GM21723 (cell line): ENCODE measurements around the gene NPHP4.
"Not testable (repeated sequence)": the region's sequence is repeated elsewhere in the genome, so short reads cannot be mapped to it uniquely, and the experiment has no call there.

Experiments used
- ATAC-seq: cut with Tn5 transposase; IDR thresholded peaks from one replicate; pipeline ENCODE4 v1.9.1; 2021; ENCODE audit warnings: mild to moderate bottlenecking, moderate library complexity; ENCODE audit not compliant: unreplicated experiment

Gene NPHP4

DNA sequence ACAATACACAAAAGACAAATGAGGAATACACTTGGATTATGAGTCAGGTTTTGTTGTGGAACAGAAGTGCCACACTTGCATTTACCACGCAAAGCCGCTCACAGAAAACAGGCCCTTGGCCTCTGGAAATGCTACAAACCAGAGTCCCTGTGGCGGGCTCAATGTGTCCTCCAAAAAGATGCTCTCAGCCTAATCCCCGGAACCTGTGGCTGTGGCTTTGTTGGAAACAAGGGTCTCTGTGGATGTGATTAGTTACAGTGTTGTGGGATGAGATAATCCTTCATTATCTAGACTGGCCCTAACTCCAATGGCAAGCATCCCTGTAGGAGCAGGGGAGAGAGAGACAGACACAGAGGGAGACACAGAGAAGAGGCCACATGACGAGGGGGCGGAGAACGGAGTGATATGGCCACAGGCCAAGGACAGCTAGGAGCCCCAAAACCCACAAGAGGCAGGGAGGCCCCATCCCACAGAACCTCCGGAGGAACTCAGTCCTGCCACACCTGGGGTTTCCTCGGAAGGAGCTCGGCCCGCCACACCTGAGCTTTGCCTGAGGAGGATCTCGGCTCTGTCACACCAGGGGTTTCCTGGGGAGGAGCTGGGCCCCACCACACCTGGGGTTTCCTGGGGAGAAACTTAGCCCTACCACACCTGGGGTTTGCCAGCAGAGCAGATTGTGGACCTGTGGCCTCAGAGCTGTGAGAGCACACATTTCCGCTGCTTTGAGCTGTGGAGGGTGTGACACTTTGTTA is 55.4 kb downstream of the NPHP4 start:
- no peak for ATAC-seq

DNA sequence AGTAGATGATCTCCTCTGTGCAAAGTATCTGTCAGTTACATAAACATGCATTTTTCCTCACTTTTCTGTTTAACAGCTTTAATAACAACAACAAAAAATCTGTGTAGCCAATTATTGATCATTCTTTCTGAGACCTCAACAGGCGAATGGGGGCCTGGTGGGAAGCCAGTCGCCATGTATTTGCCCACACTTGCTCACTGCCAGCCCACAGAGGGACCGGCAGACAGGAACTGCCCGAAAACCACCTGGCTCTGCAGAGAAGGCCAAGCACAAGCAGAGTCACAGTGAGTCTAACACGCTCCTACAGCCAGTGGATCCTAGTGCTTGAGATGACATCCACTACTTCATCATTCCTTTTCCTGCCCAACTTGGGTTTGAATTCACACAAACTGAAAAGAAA is 56.1 kb downstream of the NPHP4 start:
- ATAC-seq, result no peak

DNA sequence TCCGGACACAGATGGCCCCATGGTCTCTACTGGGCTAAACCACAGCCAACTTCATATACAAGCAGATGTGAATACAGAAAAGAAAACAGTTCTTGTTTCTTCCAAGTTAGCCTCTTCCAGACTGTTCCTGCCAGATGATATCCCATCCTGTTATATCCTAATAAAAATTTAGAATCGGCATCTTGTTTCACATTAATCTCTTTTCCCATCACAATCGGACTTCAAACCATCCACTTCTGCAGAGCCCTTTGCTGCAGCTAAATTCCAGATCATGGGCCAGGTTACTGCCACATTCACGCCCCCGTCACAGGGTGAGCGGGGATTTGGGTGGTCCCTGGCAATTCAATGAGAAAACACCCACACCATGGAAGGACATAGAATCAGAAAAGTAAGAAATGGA is 57.2 kb downstream of the NPHP4 start:
- no peak for ATAC-seq

DNA sequence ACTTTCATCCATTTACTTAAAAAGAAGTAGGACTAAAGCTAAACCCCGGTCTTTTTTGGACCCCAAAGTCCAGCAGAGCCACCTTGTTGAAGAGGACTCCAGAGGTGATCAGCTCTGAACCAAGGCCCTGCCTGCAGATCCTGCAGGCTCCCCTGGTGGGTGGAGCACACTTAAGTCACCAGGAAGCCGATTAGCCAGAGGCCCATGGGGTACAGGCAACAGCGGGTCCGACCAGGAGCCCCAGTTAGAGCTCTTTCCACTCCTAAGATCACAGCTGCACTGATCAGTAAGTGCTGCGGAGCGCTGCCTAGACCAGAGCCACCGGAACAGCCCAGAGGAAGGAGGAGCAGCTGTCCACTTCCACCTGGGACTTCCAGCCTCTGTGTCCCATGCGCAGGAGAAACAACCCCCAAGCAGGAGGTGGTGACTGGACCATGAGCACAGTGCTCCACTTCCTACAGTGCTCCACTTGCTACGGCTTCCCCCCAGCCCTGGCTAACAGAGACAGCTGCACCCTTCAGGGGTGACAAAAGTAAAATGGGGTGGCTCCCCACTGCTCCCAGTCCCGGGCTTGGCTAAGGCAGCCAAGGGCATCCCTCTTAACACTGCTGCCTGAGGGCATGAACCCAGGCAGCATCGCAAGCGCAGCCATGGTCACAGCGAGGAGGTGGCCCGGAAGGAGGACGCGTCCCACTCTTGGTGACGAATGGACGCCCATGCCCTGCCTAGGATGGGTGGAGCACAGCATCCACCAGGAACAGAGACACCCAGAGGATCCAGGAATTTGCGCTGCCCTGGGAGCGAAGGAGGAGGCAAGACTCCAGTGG is 58.0 kb downstream of the NPHP4 start:
- no peak for ATAC-seq

DNA sequence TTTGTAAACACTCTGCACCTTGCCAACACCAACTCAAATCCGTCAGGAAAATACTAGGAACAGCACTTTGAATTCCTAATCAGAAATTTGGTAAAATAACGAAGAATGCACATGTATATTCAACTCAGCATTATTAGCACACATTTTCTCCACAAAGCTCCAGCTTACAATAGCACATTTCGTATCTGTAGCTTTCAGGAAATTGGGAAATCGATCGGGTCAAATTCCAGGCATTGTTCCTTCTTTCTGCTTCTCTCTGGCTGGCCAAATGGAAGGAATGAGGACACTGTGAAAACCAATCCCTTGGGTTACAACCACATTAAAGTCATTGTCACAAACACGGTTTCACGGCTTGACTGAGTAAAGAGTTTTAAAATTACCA is 58.6 kb downstream of the NPHP4 start:
- ATAC-seq, result no peak

DNA sequence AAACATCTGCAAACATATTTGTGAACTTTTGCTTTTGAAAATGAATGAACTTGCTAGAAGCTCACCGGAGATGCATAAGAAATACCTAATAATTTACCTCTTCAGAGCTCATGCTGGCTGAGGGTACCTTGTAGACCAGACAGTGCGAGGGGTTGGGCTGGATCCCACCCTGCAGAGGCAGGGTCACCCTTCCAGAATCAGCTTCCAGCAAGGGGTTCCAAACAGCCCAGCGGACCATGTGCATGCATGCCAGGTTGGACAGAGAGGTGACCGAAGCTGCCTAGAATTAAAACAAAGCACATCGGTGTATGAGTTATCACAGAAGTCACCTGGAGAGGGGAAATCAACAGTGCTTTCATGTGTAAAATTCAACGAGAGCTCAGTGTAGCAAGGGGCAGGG is 59.2 kb downstream of the NPHP4 start:
- no peak for ATAC-seq

DNA sequence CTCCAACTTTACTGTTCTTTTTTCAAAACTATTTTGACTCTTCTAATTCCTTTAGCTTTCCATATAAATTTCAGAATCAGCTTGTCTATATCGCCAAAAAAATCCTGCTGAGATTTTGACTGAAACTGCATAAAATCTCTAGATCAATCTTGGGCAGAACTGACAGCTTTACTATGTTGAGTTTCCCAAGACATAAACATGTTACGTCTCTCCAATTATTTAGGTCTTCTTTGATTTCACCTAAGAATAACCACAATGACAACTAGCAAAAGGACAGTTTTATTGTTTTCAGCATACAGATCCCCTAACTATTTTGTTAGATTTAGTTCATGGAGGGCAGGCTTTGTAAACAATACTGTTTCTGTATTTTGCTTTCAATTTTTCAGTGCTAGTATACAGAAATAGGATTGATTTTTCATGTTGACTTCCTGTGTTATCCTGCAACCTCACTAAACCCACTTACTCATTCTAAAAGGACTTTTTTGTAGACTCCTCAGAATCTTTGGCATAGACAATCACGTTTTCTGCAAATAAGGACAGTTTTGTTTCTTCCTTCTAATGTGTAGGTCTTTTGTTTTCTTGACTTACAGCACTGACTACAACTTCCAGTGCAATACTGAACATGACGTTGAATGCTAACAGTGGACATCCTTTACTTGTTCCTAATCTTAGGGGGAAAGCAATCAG is 63.4 kb downstream of the NPHP4 start:
- ATAC-seq, result no peak

DNA sequence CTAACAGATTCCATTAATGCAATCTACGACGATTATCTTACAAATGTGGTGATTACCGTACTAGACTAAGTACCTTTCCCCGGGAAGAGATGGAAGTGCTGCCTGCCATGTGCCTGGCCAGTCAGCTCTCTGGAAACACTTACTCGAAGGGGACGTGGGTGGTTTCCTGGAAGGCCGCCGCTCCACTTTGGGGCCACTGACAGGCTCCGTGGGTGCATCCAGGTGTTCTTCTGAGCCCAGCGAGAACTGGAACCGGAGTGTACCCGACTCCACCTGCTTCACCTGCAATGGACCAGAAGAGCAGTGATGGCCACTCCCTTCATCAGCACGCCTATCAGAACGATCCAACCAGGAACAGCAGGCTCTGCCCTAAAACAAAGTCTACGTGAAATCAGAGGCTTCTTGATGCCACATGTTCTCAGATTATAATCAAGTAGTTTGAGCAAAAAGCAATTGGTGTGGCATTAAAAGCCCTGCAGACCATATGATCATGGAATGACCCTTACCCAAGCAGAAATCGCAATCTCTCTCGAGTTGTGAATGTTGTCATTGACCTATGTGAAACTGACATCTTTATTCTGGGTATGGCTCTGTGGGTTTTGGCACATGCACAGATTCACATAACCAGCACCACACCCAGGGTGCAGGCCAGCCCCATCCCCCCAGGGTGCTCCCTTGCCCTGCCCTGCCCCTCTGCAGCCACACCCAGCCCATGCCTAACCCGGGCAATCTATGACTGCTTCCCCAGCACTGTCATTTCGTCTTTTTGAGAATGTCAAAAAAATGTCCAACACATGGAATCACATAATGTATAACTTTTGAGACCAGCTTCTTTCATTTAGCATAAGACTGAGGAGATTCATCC is 64.5 kb downstream of the NPHP4 start:
- ATAC-seq, result no peak

DNA sequence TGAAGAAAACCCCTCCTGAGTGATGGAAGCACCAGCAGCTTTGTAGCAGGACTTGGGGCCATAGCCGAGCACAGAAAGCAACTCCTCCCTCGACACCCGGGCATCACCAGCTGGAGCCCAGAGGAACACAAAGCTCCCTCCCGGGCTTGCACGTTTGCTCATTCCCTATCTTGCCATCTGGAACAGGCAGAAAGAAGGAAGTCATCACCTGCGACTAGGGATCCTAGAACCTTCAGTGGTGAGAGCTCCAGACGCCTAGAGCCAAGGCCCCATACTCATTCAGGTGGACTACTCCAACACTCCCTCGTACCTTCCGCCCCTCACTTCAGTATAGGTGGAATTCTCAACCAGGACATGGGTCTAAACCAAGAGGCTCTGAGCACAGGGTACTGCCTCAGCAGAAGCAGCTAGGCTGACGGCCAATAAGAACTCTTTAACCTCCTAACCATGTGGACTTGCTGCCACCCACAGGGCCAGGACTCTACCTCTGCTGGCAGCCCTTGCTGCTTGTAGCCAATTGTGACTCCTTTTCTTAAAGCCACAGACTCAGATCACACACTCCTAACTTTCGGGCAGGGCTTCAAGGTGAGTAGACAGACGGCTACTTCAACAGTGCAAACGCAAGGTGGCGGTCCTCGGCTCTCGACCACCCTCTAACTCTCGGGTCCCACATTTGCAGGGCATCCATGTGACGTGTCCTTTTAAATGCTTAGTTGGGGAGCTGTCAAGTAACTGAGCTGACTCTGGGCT is 65.4 kb downstream of the NPHP4 start:
- ATAC-seq, result no peak

DNA sequence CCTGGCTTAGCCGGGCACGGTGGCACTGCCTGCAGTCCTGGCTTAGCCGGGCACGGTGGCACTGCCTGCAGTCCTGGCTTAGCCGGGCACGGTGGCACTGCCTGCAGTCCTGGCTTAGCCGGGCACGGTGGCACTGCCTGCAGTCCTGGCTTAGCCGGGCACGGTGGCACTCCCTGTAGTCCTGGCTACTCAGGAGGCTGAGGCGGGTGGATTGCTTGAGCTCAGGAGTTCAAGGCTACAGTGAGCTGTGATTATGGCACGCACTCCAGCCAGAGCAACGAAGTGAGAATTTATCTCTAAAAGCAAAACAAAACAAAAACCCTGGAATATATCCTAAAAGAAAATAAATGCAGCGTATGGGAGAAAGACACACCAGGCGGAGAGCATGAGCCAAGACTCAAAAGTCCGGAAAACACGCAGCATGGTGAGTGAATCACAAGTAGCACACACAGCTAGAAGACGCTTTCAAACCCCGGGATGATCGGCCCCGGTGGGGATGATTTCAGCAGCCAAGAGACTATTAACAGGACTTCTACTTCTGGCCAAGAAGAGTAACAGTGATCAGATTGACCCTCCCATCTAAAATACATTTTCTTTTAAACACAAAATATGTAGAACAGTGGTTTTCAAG is 69.4 kb downstream of the NPHP4 start:
- not testable (repeated sequence) for ATAC-seq

DNA sequence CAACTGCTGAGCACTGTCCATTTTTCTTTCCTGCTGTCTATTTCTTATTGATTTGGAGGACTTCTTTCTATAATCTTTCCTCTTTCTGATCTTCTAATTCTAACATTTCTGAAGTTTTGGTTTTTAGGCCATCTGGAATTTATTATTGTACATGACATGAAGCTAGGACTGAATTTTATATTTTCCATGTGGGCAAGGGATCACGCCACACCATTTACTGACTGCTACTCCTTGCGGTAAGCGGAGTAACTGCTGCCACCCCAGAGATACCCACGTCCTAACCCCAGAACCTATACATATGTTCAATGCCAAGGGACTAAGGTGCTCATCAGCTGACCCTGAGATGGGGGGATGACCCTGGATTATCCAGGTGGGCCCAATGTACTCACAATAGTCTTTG is 70.6 kb downstream of the NPHP4 start:
- no peak for ATAC-seq

DNA sequence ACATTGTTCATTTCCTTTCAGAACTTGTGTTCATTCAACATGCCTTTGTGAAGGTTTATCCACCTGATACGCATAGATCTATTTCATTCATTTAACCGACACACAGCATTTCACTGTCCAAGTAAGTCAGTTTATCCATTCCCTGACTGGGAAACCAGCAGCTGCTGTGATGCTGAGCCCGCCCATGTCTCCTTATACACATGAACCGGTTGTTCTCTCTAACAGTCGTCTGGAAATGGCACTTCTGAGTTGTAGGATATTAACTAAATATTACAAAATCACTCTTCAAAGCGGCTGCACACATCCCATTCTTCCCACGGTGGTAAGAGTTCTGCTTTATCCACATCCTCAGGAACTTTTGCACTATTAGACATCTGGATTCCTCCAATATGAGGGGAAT is 71.1 kb downstream of the NPHP4 start:
- ATAC-seq, result no peak

DNA sequence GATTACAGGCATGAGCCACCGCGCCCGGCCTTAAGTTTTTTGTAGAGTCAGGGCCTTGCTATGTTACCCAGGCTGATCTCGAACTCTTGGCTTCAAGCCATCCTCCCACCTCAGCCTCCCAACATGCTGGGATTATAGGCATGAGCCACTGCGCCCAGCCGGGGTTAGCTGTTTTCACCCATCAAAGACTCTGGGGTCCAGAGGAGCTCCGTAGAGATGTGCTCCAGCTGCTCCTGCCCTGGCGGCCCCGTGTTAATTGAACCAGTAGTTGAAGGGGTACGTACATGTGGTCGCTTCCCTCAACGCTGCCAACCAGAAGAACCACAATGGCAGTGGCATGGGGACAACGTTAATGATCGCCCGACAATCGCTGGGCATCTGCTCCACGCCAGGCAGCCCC is 72.0 kb downstream of the NPHP4 start:
- no peak for ATAC-seq

DNA sequence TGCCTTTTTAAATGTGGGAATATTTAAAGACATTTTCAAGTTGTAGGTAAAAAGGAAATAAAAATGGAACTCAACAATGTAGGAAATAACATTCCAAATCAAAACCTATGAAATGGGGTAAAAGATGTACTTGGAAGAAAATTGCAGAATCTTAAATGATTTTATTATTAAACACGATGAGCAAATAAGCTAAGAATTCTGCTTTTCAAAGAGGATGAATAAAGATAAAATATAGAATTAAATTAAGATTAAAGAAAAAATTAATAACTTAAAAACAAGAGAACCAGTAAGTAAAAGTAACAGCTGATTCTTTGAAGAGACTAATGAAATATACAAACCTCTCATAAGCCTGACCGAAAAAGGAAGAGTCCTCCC is 74.0 kb downstream of the NPHP4 start:
- ATAC-seq, result no peak

DNA sequence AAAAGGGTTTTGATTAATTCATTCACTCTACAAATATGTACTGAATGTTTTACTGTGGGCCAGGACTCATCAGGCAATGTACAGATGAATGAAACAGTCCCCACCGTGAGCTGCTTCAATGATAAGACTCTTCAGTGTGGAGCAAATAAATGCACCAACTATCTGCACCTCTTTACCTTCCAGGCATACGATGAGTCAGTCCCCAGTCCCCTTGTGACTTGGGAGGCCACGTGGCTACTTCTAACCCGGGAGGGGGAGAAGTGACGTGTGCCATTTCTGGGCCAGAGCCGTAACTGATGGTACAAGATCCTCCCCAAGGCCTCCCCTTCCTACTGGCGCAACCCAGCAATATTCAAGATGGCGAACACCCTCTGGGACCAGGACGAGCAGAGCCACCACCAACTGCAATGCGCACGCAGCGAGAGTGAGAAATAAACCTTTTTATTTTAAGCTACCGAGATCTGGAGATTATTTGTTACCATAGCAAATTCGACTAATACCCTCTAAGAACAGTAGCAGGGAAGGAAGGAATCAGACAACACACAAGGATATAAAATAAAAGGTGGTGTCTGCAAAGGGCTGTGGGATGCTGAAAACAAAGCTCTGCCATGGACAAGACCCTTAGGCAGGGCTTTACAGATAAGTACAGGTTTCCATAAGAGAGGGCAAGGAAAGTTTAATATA is 74.5 kb downstream of the NPHP4 start:
- no peak for ATAC-seq

DNA sequence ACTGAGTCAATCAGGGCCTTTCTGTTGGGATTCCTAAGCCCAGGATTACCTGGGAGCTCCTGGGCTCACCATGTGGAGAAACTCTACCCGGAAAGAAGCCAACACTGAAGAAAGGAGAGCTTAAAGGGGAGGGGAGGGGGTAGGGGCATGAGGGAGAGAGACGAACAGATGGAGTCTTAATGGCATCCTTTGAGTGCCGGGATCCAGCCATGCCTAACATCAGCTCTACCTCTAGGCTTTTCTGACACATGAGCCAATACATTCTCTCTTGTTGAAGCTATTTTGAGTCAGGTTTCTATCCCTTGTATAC is 75.0 kb downstream of the NPHP4 start:
- no peak for ATAC-seq

DNA sequence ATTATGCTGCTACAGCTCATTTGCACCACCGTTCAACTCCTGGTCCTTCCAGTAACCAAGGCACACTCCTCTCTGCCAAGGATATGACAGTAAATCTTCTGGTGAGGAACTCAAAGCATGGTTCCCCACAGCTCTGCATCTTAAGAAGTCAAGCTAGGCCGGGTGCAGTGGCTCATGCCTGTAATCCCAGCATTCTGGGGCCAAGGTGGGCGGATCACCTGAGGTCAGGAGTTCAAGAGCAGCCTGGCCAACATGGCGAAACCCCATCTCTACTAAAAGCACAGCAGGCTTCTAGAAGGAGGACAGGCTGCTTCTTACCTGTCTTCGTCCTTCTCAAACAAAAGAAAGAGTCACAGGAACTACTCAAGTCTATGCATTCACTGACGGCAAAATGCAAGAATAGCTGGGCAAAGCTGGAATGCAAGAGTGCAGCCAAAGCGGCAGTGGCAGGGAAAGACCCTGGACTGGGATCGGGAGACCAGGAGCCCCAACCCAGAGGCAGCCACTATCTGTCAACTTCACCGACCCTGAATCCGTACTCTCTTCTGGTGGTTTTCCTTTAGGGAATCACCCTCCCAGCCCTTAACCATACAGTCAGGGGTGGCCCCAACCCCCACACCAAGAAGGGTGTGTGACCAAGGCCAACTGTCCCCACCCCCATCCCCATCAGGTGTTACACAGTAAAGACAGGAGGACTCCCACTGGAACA is 75.5 kb downstream of the NPHP4 start:
- ATAC-seq, result no peak

DNA sequence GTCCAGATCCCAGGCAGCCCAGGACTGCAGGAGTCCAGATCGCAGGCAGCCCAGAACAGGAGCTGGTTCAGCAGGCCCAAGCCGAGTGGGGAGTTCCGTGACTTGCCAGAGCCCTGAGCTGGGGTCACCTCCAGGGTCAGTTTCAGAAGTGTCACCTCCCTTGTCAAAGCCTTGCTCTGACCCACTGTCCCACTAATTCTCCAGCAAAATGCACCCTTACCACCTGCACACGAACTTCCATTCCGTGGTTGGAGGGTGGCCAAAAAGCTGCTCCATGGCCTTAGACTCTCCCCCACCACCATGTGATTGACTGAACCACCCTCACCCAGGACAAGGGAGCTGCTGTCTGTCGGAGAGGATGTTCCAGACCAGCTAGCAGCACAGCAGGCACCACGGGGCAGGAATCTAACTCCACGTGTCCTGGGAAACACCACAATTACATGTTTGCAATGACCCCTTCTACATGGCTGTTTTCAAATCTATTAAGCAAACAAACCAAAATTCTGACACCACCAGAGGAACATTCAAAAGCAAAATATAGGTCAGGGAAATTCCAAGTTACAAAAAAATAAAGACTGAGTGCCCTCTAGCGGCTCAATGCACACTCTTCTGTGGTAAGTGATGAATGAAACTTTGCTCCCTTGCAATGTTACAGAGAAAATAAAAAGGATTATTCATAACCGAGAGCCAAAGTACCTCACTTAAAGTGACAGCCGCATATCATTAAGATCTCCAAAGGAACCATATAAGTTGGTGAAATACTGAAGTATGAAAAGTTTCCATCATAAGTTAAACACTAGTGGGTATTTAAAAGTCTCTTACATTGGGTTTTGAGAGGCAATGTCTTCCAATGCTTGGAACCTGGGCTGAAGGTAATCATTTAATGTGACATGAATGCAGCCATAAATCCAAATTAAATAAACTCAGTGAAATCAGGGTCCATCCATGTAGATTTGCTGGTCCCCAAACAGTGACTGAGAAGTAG is 76.3 kb downstream of the NPHP4 start:
- ATAC-seq, result no peak
